Neural cell (in vitro differentiated cells): Measurements from ENCODE around the gene MUC6.

Experiments used
- EP300 ChIP-seq: fragments of 450-650 bp; conservative IDR thresholded peaks from 2 replicates; pipeline ENCODE4 v1.6.1; 2014; ENCODE audit warnings: antibody characterized with exemption, mild to moderate bottlenecking, moderate library complexity; ENCODE audit not compliant: poor library complexity, severe bottlenecking
- TF ChIP-seq, protein P1 (sequence below): fragments of 450-650 bp; IDR thresholded peaks from 2 replicates; pipeline ENCODE4 v1.5.1; 2014; ENCODE audit warnings: antibody characterized with exemption, mild to moderate bottlenecking, moderate library complexity; ENCODE audit not compliant: poor library complexity, severe bottlenecking

DNA sequence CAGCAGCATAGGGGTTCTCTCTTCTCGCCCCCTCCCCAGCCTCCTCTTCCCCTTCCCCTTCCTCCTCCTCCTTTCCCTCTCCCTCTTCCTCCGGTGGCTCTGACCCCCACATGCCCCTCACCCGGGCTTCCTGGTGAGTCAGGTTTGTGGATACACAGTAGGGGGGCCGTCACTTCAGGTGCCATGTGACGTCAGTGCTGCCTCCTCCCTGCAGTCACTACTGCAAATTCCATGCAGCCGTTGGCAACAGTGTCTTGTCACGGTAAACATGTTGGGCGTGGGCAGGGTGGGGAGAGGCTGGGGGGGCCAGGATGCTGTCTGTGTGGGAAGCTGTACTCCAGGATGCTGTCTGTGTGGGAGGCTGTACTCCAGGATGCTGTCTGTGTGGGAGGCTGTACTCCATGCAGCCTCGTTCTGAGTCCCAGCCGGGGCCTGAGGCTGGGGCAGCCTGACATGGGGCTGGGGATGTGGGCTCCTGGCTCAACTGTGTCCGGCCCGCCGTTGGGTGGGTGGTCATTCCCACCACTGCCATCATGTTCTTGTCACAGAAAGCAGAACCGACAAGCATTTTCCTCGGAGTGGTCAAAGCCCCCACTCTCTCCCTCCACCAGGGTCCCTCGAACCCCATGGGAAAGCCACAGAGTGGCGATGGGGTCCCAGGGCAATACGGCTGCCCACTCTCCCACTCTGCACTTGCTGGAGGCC lies 35.8 kb upstream of the MUC6 start:
- no peak for TF ChIP-seq EP300
- TF ChIP-seq, protein P1, sequence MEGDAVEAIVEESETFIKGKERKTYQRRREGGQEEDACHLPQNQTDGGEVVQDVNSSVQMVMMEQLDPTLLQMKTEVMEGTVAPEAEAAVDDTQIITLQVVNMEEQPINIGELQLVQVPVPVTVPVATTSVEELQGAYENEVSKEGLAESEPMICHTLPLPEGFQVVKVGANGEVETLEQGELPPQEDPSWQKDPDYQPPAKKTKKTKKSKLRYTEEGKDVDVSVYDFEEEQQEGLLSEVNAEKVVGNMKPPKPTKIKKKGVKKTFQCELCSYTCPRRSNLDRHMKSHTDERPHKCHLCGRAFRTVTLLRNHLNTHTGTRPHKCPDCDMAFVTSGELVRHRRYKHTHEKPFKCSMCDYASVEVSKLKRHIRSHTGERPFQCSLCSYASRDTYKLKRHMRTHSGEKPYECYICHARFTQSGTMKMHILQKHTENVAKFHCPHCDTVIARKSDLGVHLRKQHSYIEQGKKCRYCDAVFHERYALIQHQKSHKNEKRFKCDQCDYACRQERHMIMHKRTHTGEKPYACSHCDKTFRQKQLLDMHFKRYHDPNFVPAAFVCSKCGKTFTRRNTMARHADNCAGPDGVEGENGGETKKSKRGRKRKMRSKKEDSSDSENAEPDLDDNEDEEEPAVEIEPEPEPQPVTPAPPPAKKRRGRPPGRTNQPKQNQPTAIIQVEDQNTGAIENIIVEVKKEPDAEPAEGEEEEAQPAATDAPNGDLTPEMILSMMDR = no peak
